ENCODE measurements around the gene ETV7.
"Not testable (repeated sequence)": the region's sequence is repeated elsewhere in the genome, so short reads cannot be mapped to it uniquely, and the experiment has no call there.

The ETV7 gene

DNA sequence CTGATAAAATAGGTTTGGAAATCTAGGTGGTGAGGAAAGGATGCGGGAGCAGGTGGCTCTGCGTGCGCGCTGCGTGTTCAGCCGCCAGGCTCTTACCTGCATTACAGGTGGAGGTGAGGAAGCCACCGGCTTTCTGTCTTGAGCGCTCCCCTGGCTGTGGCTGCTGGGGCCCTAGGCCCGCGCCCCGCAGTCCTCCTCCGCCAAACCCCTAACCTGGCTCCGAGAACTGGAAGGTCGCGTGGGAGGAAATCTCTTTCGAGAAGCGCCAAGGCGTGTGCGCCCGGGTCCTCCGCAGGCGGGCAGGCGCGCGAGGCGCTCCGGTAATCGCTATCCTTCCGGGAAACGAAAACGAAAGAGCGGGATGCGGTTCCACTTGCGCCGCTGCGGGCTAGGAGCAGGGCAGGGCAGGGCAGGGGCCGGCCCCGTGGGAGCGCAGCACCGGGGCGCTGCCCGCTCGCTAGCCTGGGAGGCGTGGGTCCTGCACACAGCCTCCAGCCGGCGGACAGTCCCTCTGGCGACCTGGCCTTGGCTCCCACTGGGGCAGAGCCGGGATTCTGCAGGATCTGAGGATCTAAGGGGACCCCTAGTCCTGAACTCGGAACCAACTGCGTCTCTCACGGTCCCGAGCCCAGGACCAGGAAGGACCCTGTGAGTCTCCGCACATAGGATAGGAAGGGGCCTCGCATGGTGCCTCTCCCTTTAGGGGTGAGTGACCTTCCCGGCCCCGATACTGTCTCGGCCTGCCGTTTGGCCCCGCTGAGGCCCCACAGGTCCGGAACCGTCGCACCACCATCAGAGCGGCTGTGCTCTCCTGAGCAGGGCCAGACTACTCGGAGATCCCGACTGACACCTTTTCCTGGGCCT lies at the start of gene ETV7:
TSS of gene ETV7 (minus strand) at position 230 of the 864 bp plus-strand sequence. CDS start at position 102, 128 bp downstream.
- peak; percentile 68 for DNase-seq

DNA sequence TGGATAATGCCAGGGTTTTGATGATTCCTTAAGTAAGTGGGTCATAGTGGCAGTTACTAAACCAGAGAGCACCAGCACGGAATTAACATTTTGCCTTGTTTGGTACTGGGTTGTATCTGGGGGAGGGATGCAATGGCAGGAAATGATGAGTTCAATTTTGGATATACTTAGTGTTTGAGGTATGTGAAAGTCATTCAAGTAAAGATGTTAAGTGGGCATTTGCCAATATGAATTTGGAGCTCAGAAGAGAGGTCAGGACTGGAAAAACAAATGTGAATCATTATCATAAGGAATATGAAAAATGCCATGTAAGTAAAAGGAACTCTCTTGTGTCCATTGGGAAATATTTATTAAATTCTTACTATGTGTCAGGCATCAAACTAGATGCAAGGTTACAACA lies 49.0 kb upstream of the ETV7 start:
- DNase-seq = no peak

DNA sequence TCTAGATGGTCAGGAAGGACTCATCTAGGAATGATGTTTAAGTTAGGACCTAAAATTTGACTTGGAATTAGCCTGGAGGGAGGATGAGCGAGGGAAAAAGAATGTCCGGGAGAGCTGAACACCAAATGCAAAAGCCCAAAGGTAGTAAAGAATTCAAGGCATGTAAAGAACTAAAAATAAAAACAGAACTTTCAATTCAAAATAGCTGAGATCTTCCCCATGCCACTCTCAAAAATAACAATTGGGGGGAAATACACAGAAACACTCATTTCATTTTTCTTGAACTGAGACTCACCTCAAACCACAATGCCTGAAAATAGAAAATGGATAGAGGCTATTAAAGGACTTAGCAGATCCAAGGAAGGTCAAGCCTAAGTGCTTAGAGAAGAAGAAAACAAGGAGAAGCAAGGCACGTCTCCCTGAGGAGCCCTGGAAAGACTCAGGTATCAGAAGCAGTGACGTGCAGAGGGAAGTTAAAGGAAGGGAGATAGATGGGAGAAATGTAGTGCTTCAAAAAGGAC lies 44.7 kb upstream of the ETV7 start:
- DNase-seq = no peak

DNA sequence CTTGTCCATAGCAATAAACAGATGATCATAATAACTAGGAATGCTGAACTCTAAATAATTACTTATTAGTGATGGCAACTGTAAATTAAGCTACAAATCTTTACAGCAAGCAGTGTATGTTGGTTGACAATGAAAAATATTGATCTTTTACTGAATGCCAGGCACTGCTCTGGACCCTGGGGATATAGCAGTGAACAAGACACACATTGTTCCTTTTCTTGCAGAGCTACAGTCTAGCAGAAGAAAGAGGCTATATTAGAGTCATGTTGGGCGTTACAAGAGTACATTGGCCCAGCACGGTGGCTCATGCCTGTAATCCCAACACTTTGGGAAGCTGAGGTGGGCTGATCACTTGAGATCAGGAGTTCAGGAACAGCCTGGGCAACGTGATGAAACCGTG lies 43.7 kb upstream of the ETV7 start:
- DNase-seq = no peak

DNA sequence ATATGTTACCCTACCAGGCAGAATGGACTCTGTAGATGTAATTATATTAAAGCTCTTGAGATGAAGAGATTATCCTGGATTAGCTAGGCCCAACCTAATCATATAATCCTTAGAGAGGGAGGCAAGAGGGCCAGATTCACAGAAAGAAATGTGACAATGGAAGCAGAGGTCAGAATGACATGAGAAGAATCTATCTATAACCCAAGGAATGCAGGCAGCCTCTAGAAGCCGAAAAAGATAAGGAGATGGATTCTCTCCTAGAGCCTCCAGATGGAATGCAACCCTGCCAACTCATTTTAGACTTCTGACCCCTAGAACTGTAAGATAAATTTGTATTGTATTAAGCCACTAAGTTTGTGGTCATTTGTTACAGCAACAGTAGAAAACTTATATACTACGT lies 42.9 kb upstream of the ETV7 start:
- no peak for DNase-seq

DNA sequence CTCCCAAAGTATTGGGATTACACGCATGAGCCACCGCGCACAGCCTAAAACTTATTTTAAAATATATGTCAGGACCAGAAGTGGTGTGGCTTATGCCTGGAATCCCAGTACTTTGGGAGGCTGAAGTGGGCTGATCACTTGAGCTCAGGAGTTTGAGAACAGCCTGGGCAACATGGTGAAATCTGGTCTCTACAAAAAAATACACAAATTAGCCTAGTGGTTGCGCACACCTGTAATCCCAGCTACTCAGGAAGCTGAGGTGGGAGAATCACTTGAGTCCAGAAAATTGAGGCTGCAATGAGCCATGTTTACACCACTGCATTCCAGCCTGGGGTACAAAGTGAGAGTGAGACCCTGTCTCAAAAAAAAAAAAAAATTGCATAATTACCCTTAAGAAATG lies 41.4 kb upstream of the ETV7 start:
- no peak for DNase-seq

DNA sequence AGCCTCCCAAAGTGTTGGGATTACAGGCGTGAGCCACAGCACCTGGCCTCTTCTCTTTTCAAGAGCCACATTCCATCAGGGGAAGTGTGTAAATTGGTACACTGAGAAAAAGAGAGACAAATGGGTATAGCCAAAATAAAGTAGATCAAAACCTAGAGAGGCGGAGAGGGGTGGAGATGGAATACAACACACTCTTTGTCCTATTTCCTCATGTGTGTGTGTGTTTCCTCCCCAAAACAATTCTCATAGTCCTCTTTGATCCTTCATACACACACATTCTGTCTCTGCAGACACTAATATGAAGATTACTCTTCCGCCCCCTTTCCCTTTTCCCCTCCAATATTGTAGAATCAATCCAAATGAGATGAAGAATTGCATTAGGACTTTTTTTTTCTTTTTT lies 39.2 kb upstream of the ETV7 start:
- no peak for DNase-seq

DNA sequence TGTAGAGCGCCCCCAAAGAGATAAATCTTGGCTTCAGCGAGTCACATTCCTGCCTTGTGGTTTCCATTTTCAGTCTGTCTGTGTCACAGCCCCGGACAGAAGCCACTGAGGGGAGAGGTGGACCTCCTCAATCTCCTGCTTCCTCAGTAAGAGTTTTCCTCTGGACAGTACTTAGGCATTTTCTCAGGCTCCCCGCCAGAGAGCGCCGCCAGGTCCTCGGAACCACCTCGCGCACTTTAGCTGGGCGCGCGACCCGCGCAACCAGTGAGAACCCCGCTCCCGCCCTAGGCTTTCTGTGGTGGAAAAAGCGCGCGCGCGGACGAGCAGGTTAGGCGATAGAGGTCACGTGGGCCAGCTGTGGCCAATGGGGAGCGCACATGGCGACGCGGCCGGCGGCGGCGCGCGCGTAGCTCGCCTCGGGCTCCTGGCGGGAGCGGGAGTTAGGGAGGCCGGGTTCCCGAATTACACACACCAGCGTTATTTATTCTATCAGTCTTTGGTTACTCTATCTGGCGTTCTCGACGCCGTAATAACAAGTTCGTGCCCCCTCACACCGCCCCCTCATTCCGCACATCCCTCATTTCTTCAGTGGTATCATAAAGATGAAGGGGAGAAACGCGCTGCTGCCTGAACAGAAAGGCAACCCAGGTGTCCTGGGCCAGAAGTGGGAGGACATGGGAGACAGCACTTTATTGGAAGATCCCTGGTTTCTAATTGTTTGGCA lies 35.8 kb upstream of the ETV7 start:
- DNase-seq = peak; percentile 98

DNA sequence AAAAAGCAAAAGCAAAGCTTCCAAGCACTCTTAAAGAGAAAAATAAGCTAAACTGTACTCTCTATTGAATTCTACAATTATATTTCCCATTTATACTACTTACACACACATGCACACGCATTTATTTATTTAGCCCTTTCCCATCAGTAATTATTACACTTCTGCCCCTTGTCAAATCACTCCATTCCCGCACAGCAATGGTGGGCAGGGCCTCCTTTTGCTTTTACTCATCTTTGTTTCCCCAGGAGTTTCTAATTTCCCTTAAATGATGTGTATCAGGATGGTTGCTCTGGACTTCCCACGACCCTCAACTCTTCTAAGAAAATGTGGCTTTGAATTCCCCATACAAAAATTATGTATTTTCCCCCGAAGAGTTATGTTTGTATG lies 35.2 kb upstream of the ETV7 start:
- no peak for DNase-seq

DNA sequence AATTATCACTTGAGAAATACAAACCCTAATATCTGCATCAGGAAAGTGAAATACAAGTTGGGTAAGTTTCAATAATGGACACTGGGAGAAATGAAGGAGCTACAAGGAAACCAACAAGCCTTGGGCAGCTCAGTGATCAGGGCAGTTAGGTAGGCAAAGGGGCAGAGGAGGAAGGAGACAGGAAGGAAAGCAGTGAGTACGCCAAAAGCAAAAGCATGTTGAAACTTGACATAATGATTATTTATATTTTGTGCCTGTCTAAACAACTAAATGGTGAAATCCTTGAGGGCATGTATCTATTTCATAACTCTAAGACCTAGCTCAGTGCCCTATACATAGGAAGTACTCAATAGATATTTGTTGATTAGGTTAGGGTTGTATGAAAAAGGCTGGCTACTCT lies 31.8 kb upstream of the ETV7 start:
- DNase-seq = no peak

DNA sequence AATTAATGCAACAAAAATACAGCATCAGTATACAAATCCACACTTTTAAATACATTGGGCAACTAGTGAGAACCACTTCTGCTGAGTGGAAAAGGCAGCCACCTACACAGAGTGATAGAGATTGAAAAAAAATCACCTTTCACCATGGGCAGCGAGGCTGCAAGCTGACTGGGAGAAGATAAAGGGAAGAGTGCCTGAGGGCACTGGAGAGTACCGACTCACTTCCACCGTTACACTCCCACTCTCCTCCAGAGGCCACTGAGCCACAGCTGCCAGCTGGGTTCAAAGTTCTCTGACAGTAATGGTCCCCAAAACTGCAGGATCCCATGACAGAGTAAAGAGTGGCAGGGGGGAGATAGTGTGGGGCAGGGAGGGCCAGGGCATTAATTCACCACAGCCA lies 31.1 kb upstream of the ETV7 start:
- no peak for DNase-seq

DNA sequence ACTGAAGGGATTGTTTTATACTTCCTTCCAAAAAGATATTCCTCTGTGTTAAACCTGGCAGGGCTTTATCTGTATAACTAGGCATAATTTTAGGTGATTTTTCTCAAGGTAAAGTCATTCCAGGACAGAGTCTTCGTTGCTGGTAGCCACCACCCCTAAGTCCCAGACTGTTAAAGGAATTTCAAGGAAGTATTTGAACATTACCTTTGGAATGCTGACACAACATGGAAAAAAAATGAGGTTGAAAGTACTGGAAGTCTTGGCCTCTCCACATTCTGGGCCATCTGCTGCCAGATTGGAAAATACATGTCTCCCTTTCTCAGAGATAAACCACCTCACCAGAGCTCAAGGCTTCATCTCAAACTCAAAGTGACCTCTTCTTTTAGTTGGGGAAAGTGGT lies 27.0 kb upstream of the ETV7 start:
- no peak for DNase-seq

DNA sequence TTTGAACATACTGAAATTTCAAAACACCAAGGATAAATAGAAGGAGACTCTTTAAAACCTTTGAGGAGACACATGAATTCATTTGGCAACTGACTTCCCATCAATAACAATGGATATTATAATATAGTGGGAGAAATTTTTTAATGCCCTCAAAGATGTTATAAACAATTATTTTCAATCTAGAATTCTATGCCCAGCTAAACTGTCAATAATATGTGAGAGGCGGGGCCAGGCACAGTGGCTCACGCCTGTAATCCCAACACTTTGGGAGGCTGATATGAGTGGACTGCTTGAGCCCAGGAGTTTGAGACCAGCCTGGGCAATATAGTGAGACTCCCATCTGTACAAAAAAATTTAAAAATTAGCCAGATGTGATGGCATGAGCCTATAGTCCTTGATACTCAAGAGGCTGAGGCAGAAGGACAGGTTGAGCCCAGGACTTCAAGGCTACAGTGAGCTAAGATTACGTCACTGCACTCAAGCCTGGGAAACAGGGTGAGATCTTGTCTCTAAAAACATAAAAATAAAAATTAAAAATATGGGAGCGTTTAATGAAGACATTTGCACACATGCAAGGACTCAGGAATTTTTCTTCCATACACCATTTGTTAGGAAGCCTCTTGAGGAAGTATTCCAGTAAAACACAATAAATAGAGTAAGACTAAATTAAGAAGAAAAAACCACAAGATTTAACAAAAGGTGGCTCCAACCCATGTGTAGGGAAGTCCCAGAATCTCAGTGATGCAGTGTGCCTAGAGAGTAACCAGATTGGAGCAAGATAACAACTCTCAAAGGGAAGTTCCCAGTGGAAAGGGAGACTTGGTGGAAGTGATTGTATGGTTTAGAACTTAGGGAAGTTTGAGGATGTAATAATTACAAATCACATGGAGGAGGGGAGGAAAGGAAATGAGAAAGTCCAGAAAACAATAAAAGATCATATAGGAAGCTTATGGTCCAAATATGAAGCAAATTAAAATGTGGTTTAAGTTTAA lies 26.3 kb upstream of the ETV7 start:
- no peak for DNase-seq

DNA sequence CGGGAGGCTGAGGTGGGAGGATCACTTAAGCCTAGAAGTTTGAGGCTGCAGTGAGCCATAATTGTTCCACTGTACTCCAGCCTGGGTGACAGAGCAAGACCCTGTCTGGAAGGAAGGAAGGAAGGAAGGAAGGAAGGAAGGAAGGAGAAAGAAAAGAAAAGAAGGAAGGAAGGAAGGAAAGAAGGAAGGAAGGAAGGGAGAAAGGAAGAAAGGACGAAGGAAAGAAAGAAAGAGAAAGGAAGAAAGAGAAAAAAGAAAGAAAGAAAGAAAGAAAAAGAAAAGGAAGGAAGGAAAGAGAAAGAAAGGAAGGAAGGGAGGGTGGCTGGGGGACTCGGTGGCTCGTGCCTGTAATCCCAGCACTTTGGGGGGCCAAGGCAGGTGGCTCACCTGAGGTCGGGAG lies 22.2 kb upstream of the ETV7 start:
- not testable (repeated sequence) for DNase-seq

DNA sequence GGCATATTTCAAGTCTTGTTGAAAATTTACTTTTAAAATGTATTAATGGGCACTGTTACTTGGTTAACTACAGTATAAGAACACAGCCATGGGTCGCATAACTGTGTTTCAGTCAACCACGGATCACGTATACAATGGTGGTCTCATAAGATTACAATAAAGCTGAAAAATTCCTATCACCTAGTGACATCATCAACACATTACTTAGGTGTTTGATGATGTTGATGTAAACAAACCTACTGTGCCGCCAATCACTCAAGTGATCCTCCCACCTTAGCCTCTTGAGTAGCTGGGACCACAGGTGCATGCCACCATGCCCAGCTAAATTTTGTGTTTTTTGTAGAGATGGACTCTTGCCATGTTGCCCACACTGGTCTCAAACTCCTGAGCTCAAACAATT lies 16.7 kb upstream of the ETV7 start:
- DNase-seq = no peak

DNA sequence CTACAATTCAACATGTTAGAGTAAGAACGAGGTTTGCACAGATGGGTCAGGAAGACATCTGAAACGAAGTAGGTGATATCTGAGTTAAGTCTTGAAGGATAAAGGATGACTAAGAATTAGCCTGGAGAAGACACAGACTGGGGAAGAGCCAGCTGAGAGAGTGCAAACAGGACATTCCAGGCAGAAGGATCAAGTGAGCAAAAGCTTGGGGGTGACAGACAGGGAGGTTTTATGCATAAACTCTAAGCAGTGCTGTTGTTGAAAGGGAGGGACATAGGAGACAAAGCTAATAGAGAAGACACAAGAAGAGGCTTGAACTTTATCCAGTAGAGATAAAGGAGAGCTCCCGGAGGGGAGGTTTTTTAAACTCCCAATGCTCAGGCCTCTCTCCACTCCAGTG lies 15.0 kb upstream of the ETV7 start:
- no peak for DNase-seq

DNA sequence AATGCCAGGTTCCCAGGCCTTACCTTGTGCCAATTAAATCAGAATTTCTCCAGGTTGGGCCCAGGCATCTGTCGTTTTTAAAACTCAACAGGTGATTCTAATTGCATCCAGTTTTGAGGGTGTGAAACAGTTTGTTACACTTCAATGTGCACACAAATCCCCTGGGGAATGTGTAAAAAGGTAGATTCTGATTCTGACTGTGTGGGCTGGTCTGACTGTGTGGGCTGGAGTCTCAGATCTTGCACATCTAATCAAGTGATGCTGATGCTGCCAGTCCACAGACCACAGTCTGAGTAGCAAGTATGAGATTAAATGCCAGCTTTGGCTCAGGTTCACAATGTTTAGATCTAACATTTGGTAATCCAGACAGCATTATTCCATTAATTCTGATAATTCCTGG lies 12.5 kb upstream of the ETV7 start:
- no peak for DNase-seq

DNA sequence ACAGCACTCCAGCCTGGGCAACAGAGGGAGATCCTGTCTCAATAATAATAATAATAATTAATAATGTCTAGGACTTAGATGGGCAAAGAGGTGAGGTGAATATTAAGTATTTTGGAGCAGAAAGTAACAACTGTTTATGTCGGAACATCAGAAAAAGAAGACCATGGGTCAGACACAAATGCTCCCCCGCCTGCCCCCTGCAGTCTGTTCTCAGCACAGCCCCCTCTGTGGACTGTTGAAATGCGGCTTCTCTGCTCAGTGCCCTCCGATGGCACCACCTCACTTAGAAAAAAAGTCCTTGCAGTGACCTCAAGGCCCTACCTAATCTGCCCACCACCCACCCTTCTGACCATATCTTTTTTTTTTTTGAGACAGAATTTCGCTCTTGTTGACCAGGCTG lies 5.2 kb upstream of the ETV7 start:
- DNase-seq = no peak

DNA sequence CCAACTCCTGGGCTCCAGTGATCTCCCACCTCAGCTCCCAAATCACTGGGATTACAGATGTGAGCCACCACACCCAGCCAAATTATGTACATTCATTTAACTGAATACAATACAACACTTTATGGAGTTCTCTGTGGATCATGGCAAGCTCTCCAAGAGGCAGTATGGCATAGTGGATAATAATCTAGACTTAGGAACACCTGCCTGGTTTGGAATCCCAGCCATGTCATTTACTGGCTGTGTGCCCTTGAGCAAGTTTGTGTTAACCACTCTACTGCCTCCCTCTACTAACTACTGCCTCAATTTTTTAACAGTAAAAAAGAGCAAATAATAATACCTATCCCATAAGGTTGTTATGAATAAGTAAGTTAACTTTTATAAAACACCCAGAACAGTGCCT lies 1.9 kb upstream of the ETV7 start:
- DNase-seq = peak; percentile 11

DNA sequence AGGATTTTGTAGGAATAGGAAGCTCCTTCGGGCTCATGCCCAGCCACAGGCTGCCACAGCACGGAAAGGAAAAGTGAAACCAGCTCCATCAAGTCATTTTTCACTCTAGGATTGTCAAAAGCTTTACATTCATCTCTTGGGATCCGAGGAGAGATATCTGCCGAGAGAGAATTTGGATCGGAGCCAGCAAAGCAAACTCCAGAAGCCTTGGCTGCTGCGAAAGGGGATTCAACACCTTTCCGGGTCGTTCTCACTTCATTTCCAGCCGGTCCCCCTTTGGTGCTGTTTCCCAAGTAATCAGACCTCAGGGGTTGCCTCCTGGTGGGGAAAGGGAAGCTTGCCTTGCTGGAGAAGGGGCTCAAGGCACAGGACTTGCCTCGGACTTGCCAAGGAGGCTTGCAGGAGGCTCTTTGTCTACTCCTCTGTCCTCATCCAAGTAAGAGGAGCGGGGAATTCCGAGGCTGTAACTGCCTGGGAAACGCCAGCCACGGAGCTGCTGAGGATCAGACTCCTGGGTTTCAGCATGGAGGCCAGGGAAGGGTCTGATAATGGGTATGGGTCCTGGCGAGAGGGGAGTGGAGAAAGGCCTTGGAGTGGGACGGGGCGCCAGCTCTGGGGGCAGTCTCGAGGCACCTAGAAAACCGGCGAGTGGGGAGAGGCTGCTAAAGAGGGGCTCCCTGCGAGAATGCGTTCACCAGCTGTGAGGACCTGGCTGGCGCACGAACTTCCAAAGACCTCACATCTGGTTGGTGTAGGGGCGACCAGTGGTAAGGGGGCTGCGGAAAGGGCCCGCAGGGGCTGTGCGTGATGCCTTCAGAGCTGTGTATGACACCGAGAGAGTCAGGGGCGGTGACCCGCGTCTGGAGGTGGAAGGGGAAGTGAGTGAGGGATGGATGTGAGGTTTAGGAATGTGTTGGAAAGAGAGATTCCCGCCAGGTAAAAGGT lies 702 bp downstream of the ETV7 start:
- peak; percentile 53 for DNase-seq

DNA sequence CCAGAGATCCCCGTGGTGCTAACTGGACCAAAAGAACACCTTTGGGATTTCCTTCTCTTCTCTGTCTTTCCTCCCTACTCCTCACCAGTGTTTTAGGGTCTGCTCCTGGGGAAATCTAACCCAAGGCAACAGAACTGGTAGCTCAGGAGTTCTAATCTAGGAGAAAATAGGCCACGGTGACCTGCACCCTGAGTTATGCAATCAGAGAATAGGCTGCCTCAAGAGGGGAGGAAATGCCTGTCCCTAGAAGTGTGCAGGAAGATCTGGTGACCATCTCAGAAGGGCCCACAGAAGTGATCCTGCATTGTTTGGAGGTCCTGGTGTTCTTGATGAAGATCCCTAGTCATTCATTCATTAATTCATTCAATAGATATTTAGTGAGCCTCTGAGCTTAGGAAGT lies 3.4 kb downstream of the ETV7 start:
- DNase-seq = no peak

DNA sequence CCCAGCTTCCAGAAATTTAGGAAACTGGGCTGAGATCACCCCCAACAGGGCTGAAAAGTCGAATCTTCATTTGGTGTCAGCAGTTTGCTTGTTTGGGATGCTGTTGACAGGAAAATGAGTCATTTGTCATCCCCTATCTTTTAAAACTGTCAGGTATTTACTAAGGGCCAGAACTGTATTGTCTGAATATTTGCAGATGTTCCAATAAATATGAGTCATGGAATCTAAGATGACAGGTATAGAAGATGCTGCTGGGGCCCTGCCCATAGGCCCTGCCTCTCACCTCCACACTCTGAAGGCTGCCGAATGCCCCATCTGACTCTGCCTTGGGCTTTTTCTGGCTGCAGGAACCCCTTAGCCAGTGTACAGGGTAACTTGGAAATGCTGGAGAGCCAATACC lies 3.9 kb downstream of the ETV7 start:
- DNase-seq = no peak

All from NCI-H526 treated with DMSO at 0.1 percent for 48 hours (cell line).